GM19025 (cell line): ENCODE results near the gene FNDC3B.

Experiments
- ATAC-seq: cut with Tn5 transposase; IDR thresholded peaks from one replicate; pipeline ENCODE4 v1.9.1; 2021; ENCODE audit warnings: mild to moderate bottlenecking, low read depth, moderate library complexity; ENCODE audit not compliant: unreplicated experiment

Gene FNDC3B

GRCh38 chr3:172405914-172406313 lies 366.5 kb downstream of the FNDC3B start:
- no peak for ATAC-seq

- ATAC-seq = no peak
These were observed 368.5 kb downstream of the FNDC3B start for GRCh38 chr3:172407872-172408271.

- ATAC-seq = no peak
These were observed 371.5 kb downstream of the FNDC3B start for GRCh38 chr3:172410702-172411477.

- no peak for ATAC-seq
These were observed 372.1 kb downstream of the FNDC3B start for GRCh38 chr3:172411478-172411947.

GRCh38 chr3:172415323-172415722 lies 375.9 kb downstream of the FNDC3B start:
- no peak for ATAC-seq

- no peak for ATAC-seq
These were observed 398.3 kb downstream of the FNDC3B start for GRCh38 chr3:172437713-172438112.

GRCh38 chr3:172438186-172438585 lies 398.8 kb downstream of the FNDC3B start:
- ATAC-seq = no peak

- ATAC-seq = no peak
These were observed 402.2 kb downstream of the FNDC3B start for GRCh38 chr3:172441581-172441980.

- ATAC-seq = no peak
These were observed 403.2 kb downstream of the FNDC3B start for GRCh38 chr3:172442606-172443005.

GRCh38 chr3:172444821-172445220 lies 405.4 kb downstream of the FNDC3B start:
- no peak for ATAC-seq

GRCh38 chr3:172446198-172446597 lies 406.8 kb downstream of the FNDC3B start:
- ATAC-seq = no peak

- ATAC-seq = no peak
These were observed 408.5 kb downstream of the FNDC3B start, which contains the start of gene GHSR for GRCh38 chr3:172447611-172448579. TSS of gene GHSR (minus strand) at chr3:172448456. CDS start at chr3:172448413, 43 bp downstream.

- ATAC-seq = no peak
These were observed 409.5 kb downstream of the FNDC3B start for GRCh38 chr3:172448661-172449465.

GRCh38 chr3:172449466-172450149 lies 410.2 kb downstream of the FNDC3B start:
- no peak for ATAC-seq
